Stimulated activated CD4-positive, alpha-beta T cell treated with anti-CD3 and anti-CD28 coated beads, Interleukin-12 subunit alpha, Interleukin-12 subunit beta, amount 100 ng/mL, for 4 hours (primary cell): ENCODE results near the gene PKHD1.

Source experiments
- DNase-seq: peaks from one replicate; pipeline ENCODE4 v3.0.0-alpha.2; 2020

PKHD1 gene

DNA sequence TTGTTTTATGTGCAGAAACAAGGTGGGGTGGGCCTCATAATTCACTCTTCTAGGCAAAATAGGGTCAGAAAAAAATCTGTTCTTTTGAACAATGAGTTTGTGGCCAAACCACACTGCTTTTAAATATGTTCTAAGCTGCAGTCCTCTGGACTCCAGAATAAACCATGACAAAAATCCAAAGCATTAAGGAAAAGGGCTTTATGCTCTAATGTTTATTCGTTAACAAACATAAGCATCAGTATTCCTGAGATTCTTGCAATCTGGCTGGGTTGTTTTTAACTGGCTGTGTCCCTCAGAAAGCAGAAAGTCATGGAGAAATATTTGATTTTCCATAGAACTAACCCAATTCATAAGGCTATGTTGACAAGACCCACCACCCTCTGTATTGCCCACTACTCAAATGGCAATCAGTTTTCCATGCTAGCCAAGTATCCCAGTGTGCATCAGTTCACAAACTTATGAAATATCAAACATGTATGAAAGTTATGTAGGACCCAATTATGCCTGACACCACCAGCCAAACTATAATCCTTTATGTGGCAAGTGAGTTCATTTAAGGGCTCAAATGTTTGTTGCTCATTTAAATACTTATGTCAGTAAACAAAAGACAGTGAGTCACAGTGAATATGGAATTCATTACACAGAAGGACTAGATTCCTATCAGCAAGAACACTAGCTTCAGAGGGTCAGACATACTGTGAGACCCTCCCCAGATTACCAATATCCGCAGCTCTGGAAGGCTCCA, 45.1 kb downstream of the PKHD1 start:
- no peak for DNase-seq

DNA sequence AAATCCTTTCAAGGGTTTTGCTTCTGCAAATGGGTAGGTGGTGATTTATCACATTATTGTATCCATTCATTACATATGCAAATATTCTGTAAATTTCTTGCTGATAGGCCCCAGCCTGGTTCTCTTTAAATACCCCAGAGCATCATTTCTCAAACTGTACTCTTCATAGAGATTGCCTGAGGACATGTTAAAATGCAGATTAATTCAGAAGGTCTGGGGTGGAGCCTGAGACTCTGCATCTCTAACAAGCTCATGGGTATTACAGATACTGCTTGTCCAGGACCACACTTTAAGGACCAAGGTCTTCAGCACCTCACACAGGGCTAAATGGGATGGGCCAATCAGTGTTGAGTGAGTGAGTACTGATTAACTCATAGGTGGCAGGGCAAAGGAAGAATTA, 46.3 kb downstream of the PKHD1 start:
- DNase-seq: no peak

DNA sequence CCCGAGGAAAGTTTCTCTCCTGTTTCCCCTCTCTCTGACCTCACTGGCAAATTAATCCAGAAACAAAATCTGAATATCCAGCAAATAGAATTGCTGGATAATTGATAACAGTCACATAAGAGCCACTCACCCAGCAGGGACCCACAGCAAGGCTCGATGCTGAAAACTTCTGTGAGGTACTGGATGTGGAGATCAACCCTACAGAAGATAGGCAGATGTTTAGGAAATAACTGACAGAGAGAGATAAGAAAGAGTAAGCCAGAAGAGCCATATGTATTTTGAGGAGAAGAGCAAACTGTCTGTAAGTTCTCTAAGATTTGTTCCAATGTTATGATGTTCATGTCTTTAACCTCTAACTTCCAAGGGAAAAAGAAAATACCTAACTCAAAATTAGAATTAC, 59.7 kb downstream of the PKHD1 start:
- DNase-seq: no peak

DNA sequence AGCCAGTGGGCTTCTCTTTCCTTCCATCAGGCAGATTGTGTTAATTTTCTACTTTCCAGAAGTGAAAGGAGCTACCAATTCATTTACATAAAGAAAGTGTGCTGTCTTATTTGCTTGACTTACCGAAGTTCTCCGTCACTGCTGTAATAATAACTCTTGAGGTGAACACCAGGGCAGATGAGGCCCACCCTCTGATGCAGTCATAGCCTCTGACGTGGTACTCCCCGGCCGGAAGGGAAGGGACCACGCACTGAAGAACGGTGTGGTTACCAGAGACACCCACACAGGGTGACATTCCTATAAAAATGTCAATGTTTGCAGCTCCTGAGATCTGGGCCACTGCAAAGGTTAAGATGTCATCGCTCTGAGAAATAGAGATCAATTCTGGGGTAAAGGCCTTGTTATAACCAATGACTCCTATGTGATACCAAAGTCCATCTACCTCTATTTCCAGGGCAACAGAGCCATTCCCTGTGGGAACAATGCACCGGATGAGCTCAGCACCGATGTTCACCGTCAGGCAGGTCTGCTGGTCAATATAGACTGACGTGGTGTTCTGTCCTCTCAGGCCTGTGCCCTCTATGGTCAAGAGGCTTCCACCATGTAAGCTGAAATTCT, 62.9 kb downstream of the PKHD1 start:
- DNase-seq: no peak

DNA sequence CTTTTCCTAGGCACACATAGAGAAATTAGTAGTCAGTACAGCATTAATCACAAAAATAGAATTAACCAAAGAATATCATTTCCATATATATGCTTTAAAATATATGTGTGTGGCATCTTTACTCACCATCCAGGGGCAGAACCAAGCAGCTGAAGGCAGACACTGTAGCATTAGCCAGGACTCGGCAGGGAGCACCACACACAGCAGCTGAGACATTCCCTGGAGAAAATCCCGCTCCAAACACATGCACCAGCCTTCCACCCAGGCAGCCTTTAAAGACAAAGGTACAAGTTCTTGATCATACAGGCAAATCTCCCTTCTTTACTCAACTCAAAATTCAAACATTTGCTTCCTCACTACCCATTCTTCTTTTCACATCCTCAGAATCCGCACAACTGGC, 64.7 kb downstream of the PKHD1 start:
- no peak for DNase-seq

DNA sequence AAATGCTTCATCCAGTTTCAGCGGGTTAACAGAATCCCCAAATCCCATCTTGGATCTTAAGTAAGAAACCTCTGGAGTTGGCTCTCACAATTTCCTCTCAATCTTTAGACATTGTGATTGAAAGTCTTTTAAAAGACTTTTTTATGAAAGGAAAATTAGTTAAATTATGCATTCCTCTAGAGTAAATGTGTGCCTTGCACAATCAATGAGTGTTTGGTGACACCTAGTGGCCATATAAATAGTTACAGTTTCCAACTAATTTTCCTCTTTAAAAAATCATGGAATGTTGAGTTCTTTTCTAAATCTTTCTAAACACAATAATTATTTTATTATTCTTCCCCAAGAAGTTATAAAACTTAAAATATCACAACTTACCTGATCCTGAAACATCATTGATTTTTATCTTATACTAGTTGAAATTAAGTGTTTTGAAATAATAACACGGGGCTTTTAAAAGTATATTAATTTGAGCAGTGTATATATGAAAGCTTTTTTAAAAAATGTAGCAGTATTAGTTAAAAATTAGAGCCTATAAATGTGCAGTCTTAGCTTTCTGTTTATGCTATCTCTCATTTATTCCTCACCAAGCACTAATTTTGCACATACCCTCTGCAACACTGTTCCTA, 66.4 kb downstream of the PKHD1 start:
- DNase-seq: no peak

DNA sequence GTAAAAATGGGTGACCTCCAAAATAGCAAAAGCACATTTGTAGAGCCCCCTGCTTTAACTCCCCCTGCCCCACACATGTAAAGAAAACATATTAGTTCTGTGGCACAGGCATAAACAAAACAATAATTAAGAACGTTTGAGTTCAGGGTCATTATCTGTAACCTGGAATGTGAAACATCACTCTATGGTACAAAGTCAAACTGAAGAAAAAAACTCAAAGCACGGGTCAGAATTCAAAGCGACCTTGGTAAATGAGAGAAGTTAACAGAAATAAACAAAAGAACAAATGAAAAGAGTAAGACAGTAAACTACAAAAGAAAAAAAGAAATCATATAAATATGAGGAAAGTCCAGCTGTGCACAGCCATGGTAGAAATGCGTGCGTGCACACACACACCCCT, 67.5 kb downstream of the PKHD1 start:
- no peak for DNase-seq

DNA sequence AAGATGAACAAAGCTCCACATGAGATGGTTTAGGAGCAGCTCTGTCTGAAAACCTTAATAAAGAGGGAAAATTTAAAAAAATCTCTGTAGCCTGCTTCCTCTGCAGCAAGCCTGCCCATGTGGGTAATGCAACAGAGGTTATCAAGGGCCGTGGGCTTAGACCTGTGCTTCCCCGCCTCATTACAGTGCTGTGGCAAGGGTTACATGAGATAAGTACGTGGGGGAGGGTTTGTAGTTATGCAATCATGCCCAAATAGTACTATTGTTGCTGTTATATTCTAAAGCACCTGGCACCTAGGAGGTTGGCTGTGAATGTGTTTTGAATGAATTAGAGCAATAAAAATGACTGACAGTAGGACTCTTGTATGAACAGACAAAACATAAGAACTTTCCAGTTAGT, 68.3 kb downstream of the PKHD1 start:
- no peak for DNase-seq

DNA sequence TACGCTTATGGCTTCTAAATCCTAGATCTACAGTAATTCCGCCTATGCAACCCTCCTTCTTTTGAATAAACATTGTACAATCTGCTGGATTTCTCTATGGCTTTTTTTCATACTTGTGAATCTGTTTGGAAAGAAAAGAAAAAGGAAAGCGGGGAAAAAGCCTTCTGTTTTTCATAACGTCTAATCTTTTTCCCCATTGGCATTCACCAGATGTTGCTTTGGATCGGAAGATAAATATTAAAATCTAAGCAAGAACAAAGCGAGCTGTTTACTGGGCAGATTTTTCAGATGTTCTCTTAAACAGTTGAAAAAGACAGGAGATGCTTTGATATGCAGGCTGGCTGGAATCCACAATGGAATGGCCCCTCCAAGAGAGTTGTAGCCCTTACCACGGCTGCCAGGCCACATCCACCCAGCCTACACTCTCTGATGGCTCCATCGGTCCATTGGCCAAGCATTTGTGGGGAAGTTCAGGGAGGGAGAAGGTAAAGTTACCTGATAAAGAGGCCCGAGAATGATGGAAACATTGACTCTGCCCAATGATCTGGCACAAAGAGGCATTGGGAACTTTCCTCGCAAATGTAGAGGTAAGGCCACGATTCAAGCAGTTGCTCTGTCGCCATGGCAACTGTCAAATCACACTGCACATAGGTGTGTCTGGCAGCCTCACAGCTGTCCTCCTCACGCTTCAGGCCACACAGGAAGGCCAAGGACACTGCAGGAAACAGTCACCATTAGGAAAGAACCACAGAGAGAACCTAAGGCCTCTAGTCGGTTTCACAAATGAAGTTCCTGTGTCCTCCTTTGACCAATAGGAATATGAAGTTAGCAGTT, 70.3 kb downstream of the PKHD1 start:
- no peak for DNase-seq

DNA sequence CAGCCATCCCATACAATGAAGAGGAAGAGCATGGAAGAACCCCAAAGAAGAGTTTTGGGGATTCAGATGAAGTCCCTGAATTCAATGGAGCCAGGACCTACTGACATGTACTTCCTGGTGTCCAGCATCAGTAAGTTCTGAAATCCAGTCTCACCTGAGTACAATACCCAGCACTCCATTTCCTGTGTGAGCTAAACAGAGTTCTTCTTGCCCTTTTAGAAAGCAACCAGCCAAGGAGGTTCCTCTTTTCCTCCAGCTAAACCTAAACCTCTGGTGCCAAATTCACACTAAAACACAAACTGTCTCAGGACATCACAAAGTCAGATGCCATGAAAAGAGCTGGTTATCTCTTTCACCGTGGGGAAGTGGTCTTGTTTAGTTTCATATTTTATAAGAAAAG, 71.5 kb downstream of the PKHD1 start:
- no peak for DNase-seq

DNA sequence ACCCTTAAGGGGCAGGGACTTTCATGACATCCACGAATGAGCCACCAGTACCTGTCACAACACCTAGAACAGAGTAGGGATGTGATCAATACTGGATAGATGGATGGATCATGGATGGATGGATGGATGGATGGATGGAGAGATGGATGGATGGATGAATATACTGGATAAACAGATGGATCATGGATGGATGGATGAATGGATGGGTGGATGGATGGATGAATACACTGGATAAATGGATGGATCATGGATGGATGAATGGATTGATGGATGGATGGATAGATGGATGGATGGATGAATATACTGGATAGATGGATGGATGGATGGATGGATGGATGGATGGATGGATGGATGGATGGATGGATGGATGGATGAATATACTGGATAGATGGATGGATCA, 73.0 kb downstream of the PKHD1 start:
- DNase-seq: no peak

DNA sequence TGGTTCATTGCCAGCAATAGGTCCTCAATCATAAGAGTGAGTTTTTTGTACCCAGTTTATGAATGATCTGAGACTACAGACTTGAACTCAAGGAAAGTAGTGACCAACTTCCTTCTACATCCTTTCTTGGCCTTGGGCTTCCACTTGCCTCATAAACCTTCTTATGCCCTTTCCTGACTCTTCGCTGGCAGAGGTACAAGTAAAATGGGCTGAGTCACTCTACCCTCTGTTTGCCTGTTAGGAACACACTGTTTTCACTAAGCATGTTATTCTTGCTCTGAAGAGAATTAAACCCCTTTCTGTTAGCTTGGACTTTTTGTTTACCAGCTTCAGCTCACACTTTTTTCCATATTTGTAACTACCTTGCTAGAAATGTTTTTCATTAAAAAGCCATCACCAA, 74.4 kb downstream of the PKHD1 start:
- no peak for DNase-seq

DNA sequence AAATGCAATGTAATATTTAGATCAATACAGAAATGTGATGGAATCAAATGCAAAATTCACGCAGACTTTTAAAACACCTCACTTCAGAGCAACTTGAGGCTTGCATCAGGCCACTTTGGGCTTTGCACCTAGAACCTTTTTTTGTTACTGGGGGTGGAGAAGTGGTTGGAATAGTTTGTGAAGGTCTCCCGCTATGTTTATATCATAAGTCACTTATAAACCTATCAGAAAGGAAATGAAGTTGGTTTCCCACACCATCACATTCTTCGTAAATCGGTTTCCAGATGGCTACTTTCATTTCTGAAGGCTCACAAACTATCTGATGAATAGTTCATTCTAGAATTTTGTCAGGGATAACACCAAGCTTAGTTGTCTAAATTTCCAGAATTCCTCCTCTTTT, 74.8 kb downstream of the PKHD1 start:
- DNase-seq: no peak

DNA sequence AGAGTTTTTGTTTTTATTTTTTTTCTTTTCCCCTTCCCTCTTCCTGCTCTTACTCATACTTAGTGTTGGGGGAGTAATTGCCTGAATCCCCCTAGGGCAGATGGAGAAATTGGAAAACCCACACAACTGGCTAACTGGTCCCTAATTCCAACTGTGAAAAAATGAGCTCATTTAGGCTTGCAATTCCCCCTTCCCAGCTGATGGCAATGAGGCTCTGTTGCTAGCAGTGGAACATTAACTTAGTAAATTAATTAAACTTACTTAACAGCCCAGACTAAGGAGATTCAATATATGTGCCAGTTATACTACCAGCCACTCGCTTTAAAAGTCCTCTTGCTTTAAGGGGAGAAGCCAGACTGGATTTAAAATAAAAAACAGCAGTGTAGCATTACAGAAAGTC, 76.6 kb downstream of the PKHD1 start:
- DNase-seq: no peak

DNA sequence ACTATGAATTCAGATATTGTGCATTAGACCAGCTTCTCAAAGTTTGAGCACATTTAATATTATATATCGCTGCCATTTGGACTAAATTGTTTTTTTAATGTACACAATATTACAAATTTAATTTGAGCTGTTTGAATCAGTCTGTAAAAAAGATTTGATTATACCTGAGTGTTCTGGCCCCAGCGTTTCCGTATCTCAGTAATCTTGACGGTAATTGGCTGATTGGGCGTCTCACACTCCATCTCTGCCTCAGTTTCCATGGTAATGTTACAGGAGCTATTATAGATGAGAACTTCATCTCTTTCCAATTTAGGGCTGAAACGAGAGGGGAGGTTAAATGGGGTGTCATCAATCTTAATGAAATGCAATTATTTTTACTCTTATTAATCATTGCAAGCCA, 77.3 kb downstream of the PKHD1 start:
- DNase-seq: no peak

DNA sequence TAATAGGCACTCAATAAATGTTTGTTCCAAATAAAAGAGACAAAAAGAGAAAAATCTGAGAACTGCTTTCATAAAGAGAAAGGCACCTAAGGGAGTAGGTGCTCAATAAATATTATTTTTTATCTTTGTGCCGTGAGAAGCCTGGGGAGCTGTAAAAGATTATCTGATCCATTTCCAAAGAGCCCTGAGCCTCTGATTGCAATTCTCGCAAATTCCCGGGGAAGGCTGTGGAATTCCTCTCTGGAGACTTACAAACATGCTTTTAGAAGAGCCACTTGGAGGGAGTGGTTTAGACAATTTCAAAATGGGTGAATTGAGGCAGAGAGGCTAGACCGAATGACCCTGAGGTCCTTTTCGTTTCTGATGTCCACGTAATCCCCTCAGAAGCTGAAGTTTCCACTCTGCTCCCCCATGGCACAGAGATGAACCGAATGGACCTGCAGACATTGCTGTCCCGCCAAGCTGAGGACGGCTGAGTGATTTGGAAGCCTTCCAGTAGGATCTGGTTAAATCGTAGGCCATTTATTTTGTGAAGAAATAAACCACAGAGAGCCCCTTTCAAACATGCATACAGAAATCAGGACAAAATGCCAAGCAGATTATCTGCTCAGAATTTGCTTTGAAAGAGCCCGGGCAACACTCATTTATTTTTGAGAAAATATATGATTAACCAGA, 77.8 kb downstream of the PKHD1 start:
- no peak for DNase-seq

DNA sequence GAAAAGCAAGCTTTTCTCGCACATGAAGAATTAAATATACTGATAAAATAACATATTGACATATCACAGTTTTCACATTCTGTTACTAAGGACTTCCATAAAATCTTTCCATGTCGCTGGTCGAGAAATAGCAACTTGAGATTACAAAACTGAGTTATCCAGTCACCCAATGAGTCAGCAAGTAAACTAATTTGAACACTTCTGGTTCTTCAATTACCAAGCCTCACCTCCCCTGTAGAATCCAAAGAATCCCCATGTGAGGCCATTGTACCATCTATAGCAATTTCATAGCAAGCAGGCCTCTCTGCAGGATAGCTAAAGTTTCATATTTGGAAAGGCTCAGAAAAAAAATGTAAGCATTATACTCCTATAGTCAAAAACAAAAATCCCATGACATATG, 87.3 kb downstream of the PKHD1 start:
- DNase-seq: no peak

DNA sequence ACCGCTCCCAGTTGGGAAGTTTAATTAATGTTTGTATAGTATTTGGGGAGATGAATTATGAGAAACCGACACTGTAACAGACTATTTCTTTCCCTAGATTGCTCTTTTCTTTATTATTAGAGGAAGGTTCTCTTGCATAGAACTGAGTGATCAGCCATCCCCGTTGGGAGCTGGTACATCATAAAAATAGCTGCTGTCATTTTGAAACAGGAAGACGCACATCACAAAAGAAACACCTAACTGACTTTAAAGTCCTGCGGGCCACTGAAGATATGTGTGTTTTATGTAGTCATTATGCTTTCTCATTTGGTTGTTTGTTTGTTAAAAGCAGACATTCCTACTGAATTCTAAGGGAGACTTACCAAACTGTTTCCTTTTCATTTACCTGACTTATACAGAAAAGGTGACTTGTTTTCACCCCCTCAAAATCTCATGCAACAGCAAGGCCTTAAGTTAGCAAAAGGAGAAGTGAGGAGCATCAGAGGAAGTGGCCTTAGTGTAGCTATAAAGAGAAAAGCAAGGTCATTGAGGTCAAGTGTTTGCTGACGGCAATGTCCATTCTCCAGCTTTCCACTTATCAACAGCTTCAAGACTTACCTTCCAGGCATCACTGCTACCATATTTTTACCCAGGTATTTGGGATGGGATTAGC, 91.0 kb downstream of the PKHD1 start:
- DNase-seq: no peak

DNA sequence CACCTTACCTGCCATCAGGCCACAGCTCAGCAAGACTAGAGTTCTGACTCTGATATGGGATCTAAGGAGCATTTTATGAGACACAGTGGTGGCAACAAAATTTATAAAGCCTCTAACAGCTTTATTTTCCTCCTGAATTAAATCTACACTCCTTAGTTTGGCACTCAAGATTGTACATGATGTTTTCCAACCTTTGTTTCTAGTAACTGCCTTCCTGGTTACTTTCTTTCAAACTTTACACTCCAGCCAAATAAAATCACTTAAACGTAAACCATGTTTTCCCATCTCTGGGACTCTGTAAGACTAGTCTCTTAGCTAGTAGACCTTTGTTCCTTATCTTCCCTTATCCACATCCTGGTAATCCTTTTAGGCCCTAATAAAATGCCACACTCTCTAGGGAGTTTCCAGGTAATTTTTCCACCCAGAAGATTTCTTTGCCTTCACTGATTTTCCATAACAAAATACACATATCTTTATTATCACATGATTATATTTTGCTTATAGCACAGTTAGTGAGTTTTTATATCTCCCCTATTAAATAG, 92.1 kb downstream of the PKHD1 start:
- no peak for DNase-seq

DNA sequence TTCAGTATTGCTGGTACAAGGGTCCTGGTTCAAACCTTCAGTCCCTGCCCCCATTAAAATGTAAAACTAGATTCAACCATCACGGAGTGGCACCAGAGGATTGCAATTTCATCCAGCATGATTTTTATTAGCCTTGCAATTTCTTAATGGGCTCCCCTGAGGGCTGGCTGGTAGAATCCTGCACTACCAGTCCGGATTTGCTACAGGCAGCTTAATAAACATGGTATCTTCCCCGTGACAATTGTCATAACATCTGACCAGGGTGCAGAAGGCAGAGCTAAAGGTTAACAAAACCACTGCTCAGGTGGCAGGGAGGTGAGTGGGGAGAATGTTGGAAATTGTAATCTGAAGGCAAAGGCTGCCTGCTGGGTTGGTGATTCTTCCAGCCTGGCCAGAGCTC, 94.5 kb downstream of the PKHD1 start:
- no peak for DNase-seq

DNA sequence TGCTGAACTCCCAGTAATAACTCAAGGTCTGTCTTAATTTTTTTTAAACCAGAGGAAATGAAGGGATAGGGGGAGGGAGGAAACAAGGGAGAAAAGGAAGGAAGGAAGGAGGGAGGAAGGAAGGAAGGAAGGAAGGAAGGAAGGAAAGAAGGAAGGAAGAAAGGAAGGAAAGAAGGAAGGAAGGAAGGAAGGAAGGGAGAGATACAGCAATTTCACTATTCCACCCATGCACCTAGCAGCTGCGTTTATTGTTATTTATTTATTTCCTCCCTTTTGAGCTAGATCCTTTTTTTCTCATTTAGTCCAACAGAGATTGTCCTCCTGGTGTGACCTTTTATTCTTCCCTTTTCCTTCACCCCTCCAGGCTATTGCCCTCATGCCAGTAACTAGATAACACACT, 97.6 kb downstream of the PKHD1 start:
- DNase-seq: no peak

DNA sequence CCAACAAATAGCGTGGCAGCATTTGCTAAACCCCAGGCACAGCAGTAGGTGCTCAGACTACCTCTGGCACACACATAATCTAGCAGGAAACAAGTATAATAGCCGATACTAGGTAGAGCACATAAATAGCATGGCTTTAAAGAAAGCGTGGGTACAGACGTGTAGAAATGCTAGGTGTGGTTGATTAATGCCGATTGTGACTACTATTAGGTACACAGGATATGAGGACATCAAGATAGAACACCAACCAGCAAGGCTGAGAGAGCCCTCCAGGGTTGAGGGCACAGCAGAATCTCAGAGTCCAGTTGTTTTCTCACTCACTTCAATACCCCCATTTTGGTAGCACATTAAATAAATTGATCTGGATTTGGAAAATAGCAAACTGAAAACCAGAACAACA, 100.5 kb downstream of the PKHD1 start:
- no peak for DNase-seq
